ENCODE results near the gene GPR84. TPM values are rescaled to one million over a fixed set of nuclear protein-coding genes. Genes with fewer than 3 reads are reported as not detected.
A peak's percentile ranks its signal among the peaks of the same experiment; 100 is the strongest.

Gene GPR84
- total and polyA plus RNA-seq, 10 of the 15 experiments (the other 5 are each of a cell fraction or from before 2014, with no cell fraction given), result 0.37 to 4.7 (median 2.6) TPM

- TF ChIP-seq IKZF2 (IDR thresholded peaks at IDR 0.05) (no peak), RELA (IDR thresholded peaks at IDR 0.05; ENCODE audit: borderline replicate concordance, partially characterized antibody) (peak; percentile 48), SIX5 (IDR thresholded peaks at IDR 0.05; ENCODE audit: low read depth, low read length, severe bottlenecking) (no peak), IKZF1 (conservative IDR thresholded peaks at IDR 0.05) (no peak), E2F4 (IDR thresholded peaks at IDR 0.05; ENCODE audit: low read depth, low read length) (no peak), RBBP5 (conservative IDR thresholded peaks at IDR 0.05) (no peak), NFIC (IDR thresholded peaks at IDR 0.05; ENCODE audit: low read depth, low read length) (no peak), EZH2 (IDR thresholded peaks at IDR 0.05; ENCODE audit: borderline replicate concordance, control insufficient read depth, low read depth, low read length) (no peak), TCF7 (IDR thresholded peaks at IDR 0.05; ENCODE audit: borderline replicate concordance) (no peak), CREM (IDR thresholded peaks at IDR 0.05; ENCODE audit: low read depth) (no peak)
Measured at GRCh38 chr12:54398995-54399793, 34.9 kb upstream of the GPR84 start (continued).

- H3K27me3 ChIP-seq (replicated peaks in 1 of 2; ENCODE audit: control insufficient read depth in 2 of 2, insufficient read depth in 2 of 2, low read length in 1 of 2), result no peaks in the 10 kb centered on the region; a peak in 1 of 4 replicates
- SMC1A ChIA-PET (ENCODE audit: uncharacterized antibody, unreplicated experiment), result interaction anchor here (12.3 kb wide), 1 partner anchor 39 kb away, joined by 469 read pairs; no protein-coding TSS in a partner anchor
- no peak for DNase-seq (ENCODE audit: low read depth, low spot score)
- intact Hi-C loops (cut with micrococcal nuclease; ENCODE audit: unreplicated experiment), result no loop called here
- no peak overlapping the region for H3K27ac ChIP-seq (ENCODE audit: control insufficient read depth, insufficient read depth)
- in situ Hi-C loops (cut with MboI), result no loop called here
- H3K79me2 ChIP-seq (ENCODE audit: control insufficient read depth, insufficient read depth, low read length), result no peaks in the 10 kb centered on the region
- BruUV-seq (replicated peaks), result no TSS peak
- H3K9ac ChIP-seq (ENCODE audit: control insufficient read depth, insufficient read depth, low read length), result no peak overlapping the region
- H2AFZ ChIP-seq (ENCODE audit: control insufficient read depth, low read depth, low read length), result no peak overlapping the region
- H3K36me3 ChIP-seq (ENCODE audit: control insufficient read depth in 2 of 2, insufficient read depth in 2 of 2, low read length in 1 of 2), result no peaks in the 10 kb centered on the region
- RAD21 ChIA-PET (ENCODE audit: unreplicated experiment), result interaction anchor here (4.3 to 9.3 kb wide), 2 partner anchors 40 to 46 kb away, joined by 50 to 296 read pairs; no protein-coding TSS in a partner anchor
- CTCF ChIA-PET, result interaction anchor here (1.1 to 12.3 kb wide), 10 partner anchors 13 to 183 kb away, joined by 3 to 1071 read pairs (median 15); partner anchors contain the start of genes ITGA5 and ZNF385A
- H3K4me2 ChIP-seq (ENCODE audit: control insufficient read depth, insufficient read depth), result no peak overlapping the region
- no peaks in the 10 kb centered on the region for H3K4me1 ChIP-seq (ENCODE audit: control insufficient read depth, insufficient read depth, low read length)
- no peaks in the 10 kb centered on the region for H4K20me1 ChIP-seq (ENCODE audit: control insufficient read depth, insufficient read depth)
- H3K9me3 ChIP-seq (replicated peaks; ENCODE audit: control insufficient read depth, insufficient read depth, low read length), result no peaks in the 10 kb centered on the region
- no peak for FAIRE-seq
- 5% methylated on average over 2 of the region's 2 CpGs for WGBS (ENCODE audit: insufficient coverage, insufficient replicate concordance, low lambda C conversion rate, missing lambda C conversion rate)
- H3K4me3 ChIP-seq, result no peak overlapping the region
- POLR2A ChIA-PET, result interaction anchor here (0.6 kb wide), 1 partner anchor 795 kb away, joined by 3 read pairs; no protein-coding TSS in a partner anchor
- no peak for ATAC-seq
- TF ChIP-seq REST (IDR thresholded peaks at IDR 0.05; ENCODE audit: low read depth, low read length), result no peak
- no peak for TF ChIP-seq SMAD1 (IDR thresholded peaks at IDR 0.05; ENCODE audit: low read depth, partially characterized antibody)
- no peak for TF ChIP-seq CHD1 (IDR thresholded peaks at IDR 0.05; ENCODE audit: low read depth, low read length)
- no peak for TF ChIP-seq KAT2A (conservative IDR thresholded peaks at IDR 0.05; ENCODE audit: control insufficient read depth, low read depth, low read length)
- TF ChIP-seq ATF3 (IDR thresholded peaks at IDR 0.05; ENCODE audit: borderline replicate concordance, extremely low read depth, low read depth, low read length), result no peak
- no peak for TF ChIP-seq POU2F2 (IDR thresholded peaks at IDR 0.05; ENCODE audit: borderline replicate concordance, low read depth, low read length)
- no peak for TF ChIP-seq SMC3 (IDR thresholded peaks at IDR 0.05; ENCODE audit: borderline replicate concordance, low read length)
- TF ChIP-seq CBFB (IDR thresholded peaks at IDR 0.05; ENCODE audit: low read depth), result no peak
Measured at GRCh38 chr12:54398218-54398617, 33.9 kb upstream of the GPR84 start.

Data from GM12878 (cell line).